HEK293 (cell line): ENCODE results near the gene C14orf119.

Experiments used
- BCL11A ChIP-seq: fragments of 450-650 bp; formaldehyde crosslinking; IDR thresholded peaks from 2 replicates; pipeline ENCODE4 v1.5.1; 2016; ENCODE audit warnings: low read depth, missing biosample characterization, missing genetic modification characterization
- MEIS1 ChIP-seq: sonication (generic); formaldehyde crosslinking; IDR thresholded peaks from 2 replicates; pipeline ENCODE4 v1.8.1; 2022; ENCODE audit warnings: missing genetic modification reagents, mild to moderate bottlenecking, borderline replicate concordance
- ZBTB17 ChIP-seq: fragments of 450-650 bp; formaldehyde crosslinking; IDR thresholded peaks from 2 replicates; pipeline ENCODE4 v1.5.1; 2016; ENCODE audit warnings: missing biosample characterization, missing genetic modification characterization
- ZBTB7A ChIP-seq: fragments of 450-650 bp; formaldehyde crosslinking; IDR thresholded peaks from 2 replicates; pipeline ENCODE4 v1.5.1; 2016; ENCODE audit warnings: low read depth, missing biosample characterization, missing genetic modification characterization
- ZNF155 ChIP-seq: fragments of 450-650 bp; formaldehyde crosslinking; IDR thresholded peaks from 2 replicates; pipeline ENCODE4 v1.5.1; 2016; ENCODE audit warnings: missing biosample characterization, missing genetic modification characterization
- ZNF24 ChIP-seq: fragments of 450-650 bp; formaldehyde crosslinking; IDR thresholded peaks from 2 replicates; pipeline ENCODE4 v1.5.1; 2016; ENCODE audit warnings: missing biosample characterization, missing genetic modification characterization
- ZNF248 ChIP-seq: fragments of 450-650 bp; formaldehyde crosslinking; IDR thresholded peaks from 2 replicates; pipeline ENCODE4 v1.5.1; 2017; ENCODE audit warnings: missing biosample characterization, missing genetic modification characterization
- ZNF324 ChIP-seq: fragments of 450-650 bp; formaldehyde crosslinking; IDR thresholded peaks from 2 replicates; pipeline ENCODE4 v1.5.1; 2016; ENCODE audit warnings: missing biosample characterization, missing genetic modification characterization
- ZNF341 ChIP-seq: fragments of 450-650 bp; formaldehyde crosslinking; IDR thresholded peaks from 2 replicates; pipeline ENCODE4; 2016; ENCODE audit warnings: low read depth, missing biosample characterization, missing genetic modification characterization
- ZNF426 ChIP-seq: fragments of 450-650 bp; formaldehyde crosslinking; IDR thresholded peaks from 2 replicates; pipeline ENCODE4 v1.5.1; 2017; ENCODE audit warnings: missing biosample characterization, missing genetic modification characterization, mild to moderate bottlenecking, inconsistent platforms, moderate library complexity
- ZNF670 ChIP-seq: fragments of 450-650 bp; formaldehyde crosslinking; IDR thresholded peaks from 2 replicates; pipeline ENCODE4 v1.5.1; 2016; ENCODE audit warnings: missing biosample characterization, missing genetic modification characterization, low read depth
- TF ChIP-seq, protein P1 (sequence below): fragments of 450-650 bp; formaldehyde crosslinking; IDR thresholded peaks from 2 replicates; pipeline ENCODE4 v1.5.1; 2017; ENCODE audit warnings: missing biosample characterization, missing genetic modification characterization
- TF ChIP-seq, protein P2 (sequence below): fragments of 450-650 bp; formaldehyde crosslinking; IDR thresholded peaks from 2 replicates; pipeline ENCODE4 v1.5.1; 2016; ENCODE audit warnings: missing biosample characterization, missing genetic modification characterization
- TF ChIP-seq, protein P3 (sequence below): fragments of 450-650 bp; IDR thresholded peaks from 2 replicates; pipeline ENCODE4 v1.5.1; 2018; ENCODE audit warnings: missing biosample characterization, mild to moderate bottlenecking, missing genetic modification characterization
- TF ChIP-seq, protein P4 (sequence below): sonication (generic); formaldehyde crosslinking; IDR thresholded peaks from 2 replicates; pipeline ENCODE4 v1.8.1; 2022; ENCODE audit warnings: mild to moderate bottlenecking, moderate library complexity, missing genetic modification reagents
- TF ChIP-seq, protein P5 (sequence below): fragments of 450-650 bp; formaldehyde crosslinking; IDR thresholded peaks from 2 replicates; pipeline ENCODE4 v1.5.1; 2016; ENCODE audit warnings: missing biosample characterization, missing genetic modification characterization
- TF ChIP-seq, protein P6 (sequence below): fragments of 450-650 bp; formaldehyde crosslinking; IDR thresholded peaks from 2 replicates; pipeline ENCODE4 v1.5.1; 2017; ENCODE audit warnings: missing biosample characterization, mild to moderate bottlenecking, missing genetic modification characterization, moderate library complexity

C14orf119 gene

GRCh38 chr14:23095196-23096108, at the start of gene C14orf119 (continued):
- TF ChIP-seq, protein P1, sequence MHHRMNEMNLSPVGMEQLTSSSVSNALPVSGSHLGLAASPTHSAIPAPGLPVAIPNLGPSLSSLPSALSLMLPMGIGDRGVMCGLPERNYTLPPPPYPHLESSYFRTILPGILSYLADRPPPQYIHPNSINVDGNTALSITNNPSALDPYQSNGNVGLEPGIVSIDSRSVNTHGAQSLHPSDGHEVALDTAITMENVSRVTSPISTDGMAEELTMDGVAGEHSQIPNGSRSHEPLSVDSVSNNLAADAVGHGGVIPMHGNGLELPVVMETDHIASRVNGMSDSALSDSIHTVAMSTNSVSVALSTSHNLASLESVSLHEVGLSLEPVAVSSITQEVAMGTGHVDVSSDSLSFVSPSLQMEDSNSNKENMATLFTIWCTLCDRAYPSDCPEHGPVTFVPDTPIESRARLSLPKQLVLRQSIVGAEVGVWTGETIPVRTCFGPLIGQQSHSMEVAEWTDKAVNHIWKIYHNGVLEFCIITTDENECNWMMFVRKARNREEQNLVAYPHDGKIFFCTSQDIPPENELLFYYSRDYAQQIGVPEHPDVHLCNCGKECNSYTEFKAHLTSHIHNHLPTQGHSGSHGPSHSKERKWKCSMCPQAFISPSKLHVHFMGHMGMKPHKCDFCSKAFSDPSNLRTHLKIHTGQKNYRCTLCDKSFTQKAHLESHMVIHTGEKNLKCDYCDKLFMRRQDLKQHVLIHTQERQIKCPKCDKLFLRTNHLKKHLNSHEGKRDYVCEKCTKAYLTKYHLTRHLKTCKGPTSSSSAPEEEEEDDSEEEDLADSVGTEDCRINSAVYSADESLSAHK (tag by site-specific recombination): no peak
- TF ChIP-seq BCL11A (tag by site-specific recombination): no peak
- peak; percentile 27; the same call in 1 of the 2 replicates for TF ChIP-seq ZBTB17
- TF ChIP-seq ZNF426 (tag by site-specific recombination): no peak
- TF ChIP-seq, protein P2, sequence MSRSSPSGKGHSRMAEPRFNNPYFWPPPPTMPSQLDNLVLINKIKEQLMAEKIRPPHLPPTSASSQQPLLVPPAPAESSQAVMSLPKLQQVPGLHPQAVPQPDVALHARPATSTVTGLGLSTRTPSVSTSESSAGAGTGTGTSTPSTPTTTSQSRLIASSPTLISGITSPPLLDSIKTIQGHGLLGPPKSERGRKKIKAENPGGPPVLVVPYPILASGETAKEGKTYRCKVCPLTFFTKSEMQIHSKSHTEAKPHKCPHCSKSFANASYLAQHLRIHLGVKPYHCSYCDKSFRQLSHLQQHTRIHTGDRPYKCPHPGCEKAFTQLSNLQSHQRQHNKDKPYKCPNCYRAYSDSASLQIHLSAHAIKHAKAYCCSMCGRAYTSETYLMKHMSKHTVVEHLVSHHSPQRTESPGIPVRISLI: no peak
- TF ChIP-seq, protein P3, sequence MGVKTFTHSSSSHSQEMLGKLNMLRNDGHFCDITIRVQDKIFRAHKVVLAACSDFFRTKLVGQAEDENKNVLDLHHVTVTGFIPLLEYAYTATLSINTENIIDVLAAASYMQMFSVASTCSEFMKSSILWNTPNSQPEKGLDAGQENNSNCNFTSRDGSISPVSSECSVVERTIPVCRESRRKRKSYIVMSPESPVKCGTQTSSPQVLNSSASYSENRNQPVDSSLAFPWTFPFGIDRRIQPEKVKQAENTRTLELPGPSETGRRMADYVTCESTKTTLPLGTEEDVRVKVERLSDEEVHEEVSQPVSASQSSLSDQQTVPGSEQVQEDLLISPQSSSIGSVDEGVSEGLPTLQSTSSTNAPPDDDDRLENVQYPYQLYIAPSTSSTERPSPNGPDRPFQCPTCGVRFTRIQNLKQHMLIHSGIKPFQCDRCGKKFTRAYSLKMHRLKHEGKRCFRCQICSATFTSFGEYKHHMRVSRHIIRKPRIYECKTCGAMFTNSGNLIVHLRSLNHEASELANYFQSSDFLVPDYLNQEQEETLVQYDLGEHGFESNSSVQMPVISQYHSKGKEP (tag by site-specific recombination): no peak
- no peak for TF ChIP-seq ZNF248 (tag by site-specific recombination)
- TF ChIP-seq, protein P4, sequence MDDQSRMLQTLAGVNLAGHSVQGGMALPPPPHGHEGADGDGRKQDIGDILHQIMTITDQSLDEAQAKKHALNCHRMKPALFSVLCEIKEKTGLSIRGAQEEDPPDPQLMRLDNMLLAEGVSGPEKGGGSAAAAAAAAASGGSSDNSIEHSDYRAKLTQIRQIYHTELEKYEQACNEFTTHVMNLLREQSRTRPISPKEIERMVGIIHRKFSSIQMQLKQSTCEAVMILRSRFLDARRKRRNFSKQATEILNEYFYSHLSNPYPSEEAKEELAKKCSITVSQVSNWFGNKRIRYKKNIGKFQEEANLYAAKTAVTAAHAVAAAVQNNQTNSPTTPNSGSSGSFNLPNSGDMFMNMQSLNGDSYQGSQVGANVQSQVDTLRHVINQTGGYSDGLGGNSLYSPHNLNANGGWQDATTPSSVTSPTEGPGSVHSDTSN (CRISPR knock-in tag): no peak
- 0 out of 2 replicates have a peak, but pooled peaks have one; percentile 24 for TF ChIP-seq ZNF24 (tag by site-specific recombination)
- TF ChIP-seq, protein P5, sequence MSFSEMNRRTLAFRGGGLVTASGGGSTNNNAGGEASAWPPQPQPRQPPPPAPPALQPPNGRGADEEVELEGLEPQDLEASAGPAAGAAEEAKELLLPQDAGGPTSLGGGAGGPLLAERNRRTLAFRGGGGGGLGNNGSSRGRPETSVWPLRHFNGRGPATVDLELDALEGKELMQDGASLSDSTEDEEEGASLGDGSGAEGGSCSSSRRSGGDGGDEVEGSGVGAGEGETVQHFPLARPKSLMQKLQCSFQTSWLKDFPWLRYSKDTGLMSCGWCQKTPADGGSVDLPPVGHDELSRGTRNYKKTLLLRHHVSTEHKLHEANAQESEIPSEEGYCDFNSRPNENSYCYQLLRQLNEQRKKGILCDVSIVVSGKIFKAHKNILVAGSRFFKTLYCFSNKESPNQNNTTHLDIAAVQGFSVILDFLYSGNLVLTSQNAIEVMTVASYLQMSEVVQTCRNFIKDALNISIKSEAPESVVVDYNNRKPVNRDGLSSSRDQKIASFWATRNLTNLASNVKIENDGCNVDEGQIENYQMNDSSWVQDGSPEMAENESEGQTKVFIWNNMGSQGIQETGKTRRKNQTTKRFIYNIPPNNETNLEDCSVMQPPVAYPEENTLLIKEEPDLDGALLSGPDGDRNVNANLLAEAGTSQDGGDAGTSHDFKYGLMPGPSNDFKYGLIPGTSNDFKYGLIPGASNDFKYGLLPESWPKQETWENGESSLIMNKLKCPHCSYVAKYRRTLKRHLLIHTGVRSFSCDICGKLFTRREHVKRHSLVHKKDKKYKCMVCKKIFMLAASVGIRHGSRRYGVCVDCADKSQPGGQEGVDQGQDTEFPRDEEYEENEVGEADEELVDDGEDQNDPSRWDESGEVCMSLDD (tag by site-specific recombination): peak; percentile 77; the same call in 1 of the 2 replicates
- TF ChIP-seq, protein P6, sequence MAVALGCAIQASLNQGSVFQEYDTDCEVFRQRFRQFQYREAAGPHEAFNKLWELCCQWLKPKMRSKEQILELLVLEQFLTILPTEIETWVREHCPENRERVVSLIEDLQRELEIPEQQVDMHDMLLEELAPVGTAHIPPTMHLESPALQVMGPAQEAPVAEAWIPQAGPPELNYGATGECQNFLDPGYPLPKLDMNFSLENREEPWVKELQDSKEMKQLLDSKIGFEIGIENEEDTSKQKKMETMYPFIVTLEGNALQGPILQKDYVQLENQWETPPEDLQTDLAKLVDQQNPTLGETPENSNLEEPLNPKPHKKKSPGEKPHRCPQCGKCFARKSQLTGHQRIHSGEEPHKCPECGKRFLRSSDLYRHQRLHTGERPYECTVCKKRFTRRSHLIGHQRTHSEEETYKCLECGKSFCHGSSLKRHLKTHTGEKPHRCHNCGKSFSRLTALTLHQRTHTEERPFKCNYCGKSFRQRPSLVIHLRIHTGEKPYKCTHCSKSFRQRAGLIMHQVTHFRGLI (tag by site-specific recombination): no peak
- 0 out of 2 replicates have a peak, but pooled peaks have one; percentile 63 for TF ChIP-seq ZBTB7A (tag by site-specific recombination)
- TF ChIP-seq MEIS1 (CRISPR knock-in tag): no peak
- TF ChIP-seq ZNF324 (tag by site-specific recombination): no peak
- TF ChIP-seq ZNF155 (tag by site-specific recombination): no peak
- peak; percentile 53 for TF ChIP-seq ZNF341 (tag by site-specific recombination)
- no peak for TF ChIP-seq ZNF670 (tag by site-specific recombination)
